ENCODE data around the gene WDFY2.

DNA sequence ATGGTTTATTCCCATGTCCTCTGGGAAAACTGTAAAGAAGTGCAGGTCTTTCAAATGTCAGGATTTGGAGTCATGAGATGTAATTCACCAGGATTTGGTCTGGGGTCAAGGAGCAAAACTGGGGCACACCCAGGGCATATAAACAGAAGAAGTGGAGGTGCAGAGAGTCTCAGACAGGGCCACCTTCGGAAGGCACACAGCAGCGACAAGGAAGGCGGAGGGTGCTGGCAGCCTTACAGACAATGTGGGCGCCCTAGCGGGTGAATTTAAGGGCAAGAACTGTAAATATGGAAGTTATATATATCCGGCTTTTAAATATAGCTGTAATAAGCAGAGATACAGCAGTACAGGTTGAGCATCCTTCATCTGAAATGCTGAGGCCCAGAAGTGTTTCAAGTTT is 188.5 kb downstream of the WDFY2 start:
- no peak for TF ChIP-seq EZH2 (IDR thresholded peaks at IDR 0.05; ENCODE audit: insufficient read depth, poor library complexity, severe bottlenecking)
- no peak for TF ChIP-seq EZH2phosphoT487 (IDR thresholded peaks at IDR 0.05; ENCODE audit: insufficient read depth, low read depth)

Measured in GM23248 (cell line).